GM21360 (cell line): ENCODE data around the gene NFXL1.
"Not testable (repeated sequence)": the region's sequence is repeated elsewhere in the genome, so short reads cannot be mapped to it uniquely, and the experiment has no call there.

Experiments
- ATAC-seq: cut with Tn5 transposase; IDR thresholded peaks from one replicate; pipeline ENCODE4 v1.9.1; 2021; ENCODE audit warnings: mild to moderate bottlenecking, moderate library complexity; ENCODE audit not compliant: unreplicated experiment

NFXL1 gene

DNA sequence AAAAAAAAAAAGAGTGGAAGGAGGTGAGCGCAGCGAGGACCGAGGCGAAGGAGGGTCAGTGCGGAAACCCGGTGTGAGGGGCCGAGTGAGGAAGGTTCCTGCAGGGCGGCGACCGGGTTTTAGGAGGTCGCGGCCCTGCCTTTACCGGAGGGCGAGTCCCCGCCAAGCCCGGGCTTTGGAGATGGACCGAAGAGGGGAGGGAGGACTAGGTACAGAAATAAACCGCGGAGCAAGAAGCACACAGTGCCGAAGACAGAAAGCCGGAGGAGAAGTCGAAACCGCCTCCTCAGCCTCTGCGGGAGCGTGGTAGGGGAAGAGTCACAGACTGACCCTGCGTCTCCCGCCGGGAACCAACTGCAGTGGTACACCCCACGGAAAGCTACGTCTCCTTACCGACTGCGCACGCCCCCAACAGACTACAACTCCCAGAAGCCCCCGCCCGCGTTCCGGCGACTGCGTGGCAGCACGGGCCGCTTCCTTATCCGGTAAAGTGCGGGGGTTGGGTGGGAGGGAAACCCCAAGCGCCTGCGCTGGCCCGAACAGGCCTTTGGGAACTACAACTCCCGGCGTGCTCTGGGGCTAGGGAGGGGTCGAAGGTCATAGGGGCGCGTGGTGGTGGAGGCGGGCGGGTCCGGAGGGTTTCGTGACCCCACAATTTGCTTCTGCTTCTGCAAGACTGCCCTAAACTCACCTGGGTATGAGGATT, at the start of gene NFXL1:
NFXL1 (minus strand) TSS at position 364 of the 706 bp plus-strand sequence. CDS start 380 bp downstream, outside the sequence.
- ATAC-seq: peak; percentile 96

DNA sequence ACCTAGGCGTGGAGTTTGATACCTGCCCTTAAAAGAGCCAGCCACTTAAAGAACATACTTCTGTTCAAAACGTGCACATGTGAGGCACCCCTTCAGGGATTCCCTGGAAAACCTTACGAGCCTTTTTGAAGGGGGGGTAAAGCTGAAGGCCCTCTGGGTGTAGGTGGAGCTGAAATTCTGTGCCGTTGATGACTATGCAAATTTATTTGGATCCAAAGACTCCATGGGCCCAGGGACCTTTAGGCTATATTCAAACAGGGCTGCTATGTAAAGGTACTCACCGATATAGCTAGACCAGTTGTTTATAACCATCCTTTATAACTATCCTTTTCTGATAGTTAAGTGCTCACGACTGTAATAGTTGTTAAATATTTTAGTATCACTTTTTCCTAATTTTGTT, 40.3 kb upstream of the NFXL1 start:
- ATAC-seq: no peak

DNA sequence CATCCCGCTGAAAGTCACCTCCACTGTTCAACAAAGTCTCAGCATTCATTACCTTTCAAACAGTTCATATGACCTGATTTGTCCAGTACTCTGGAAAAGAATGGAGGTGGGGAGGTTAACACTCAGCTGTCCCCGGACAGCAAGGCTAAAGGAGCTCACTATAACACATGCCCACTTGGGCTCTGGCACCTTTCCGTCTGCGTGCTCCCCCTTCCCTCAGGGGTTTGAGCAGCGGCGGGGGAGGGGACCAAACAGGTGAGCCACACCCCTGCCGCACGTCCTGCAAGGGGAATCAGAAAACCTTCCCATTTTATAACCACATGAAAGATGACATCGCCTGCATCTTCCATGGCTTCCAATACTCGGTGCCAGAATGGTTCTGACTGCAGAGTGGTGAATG, 39.9 kb upstream of the NFXL1 start:
- no peak for ATAC-seq

DNA sequence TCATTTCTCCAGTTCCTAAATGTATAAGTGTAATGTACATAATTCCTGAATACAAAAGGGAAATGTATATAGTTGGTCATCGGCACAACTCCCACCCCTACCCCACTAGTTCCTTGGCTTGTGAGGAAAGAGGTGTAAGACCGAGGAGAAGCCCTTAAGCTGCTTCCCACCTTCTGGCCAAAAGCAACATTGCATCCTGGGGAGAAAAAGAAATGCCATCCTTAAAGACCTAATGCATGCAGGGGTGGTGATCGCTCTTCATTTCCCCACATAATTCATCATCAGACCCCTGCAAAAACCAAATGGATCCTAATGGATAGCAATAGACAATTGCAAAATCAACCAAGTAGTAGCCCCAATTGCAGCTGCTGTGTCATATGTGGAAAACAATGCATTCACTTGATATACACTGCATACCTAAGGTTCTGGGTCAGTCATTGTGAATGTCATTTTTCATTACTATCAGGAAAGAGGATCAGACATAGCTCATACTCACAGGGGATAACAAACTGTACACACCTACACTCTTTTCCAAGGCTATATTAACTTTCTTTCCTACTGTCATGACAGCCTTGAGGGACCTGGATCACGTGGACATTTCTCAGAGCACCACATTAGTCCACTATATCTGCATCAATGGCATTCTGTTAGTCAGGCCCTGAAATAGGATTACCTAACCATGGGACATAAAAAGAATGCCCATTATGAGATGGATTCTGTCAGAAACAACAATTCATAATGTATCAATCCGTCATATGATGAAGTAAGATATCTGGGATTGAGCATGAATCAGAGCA, 31.7 kb upstream of the NFXL1 start:
- ATAC-seq: no peak

DNA sequence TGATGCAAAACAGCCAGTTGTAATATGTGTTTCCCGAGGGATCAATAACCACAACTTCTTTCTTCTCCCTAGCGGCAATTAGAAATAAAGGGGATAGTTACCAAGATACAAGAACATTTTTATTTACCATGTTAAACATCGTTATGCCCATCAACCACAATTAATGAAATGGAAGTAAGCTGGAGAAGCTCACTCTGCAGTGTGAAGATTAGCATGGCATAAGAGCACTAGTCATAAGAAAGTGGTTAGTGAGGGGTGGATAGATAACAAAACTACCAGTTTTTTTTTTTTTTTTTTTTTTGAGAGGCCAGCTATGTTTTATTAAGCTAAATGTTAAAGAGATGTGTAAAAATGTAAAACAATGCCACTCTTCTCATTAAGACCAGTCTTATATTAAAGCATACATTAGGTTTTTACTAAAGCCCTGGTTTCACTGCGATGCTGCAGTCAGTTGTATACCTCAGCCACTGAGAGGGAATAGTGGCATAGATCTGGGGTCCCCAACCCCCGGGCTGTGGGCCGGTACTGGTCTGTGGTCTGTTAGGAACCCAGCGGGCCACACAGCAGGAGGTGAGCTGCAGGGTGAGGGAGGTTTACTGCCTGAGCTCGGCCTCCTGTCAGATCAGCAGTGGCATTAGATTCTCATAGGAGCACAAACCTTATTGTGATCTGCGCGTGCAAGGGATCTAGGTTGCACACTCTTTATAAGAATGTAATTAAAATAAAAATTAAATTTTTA, 27.9 kb upstream of the NFXL1 start:
- ATAC-seq: no peak

DNA sequence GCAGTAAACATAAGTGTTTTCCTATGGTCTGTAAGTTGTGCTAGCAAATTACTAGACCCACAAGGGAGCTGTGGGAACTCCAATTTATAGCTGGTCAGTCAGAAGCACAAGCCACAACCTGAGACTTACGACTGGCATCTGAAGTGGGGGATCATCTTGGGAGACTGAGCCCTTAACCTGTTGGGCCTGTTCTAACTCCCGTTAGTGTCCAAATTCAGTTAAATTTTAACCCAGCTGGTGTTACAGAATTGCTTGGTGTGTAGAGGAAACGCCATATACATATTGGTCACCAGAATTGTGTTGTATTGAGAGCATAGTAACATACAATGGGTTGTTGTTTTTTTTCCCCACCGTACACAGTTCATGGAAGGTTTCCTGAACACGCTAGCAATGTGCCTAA, 25.1 kb upstream of the NFXL1 start:
- ATAC-seq: no peak

DNA sequence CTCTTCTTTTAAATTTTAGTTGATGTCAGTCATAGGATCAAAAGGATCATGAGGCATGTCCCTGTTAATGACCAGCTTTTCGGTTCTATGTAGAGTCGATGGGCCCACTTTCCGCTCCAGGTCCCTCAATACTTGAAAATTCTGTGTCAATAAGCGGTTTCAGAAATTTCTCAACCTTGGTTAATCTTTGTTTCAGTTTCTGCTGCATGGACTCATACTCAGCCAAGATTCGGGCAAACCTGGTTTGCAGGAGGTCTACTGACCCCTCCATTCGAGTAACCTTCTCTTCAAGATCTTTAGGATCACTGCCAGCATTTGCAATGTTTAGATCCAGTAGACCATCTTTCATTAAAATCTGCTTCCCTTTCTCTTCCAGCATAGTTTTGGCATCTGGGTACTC, 22.0 kb upstream of the NFXL1 start:
- no peak for ATAC-seq

DNA sequence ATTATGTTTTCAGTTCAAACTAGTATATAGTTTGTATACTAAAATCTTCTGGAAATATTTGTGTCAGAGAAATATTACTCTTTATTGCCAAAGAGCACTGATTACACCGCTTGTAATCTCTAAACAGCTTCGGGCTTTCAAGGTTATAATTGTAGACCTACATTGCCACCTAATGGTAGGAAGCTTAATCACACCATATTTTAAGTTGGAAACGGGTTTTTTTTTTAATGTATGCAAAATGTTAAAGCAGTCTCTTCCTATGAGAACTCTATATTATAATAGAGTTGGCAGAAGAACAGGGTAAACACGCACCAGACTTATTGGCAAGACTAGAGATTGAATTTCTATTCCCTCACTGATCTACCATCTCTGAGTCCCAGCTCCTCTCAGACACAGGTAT, 19.5 kb upstream of the NFXL1 start:
- ATAC-seq: peak; percentile 52

DNA sequence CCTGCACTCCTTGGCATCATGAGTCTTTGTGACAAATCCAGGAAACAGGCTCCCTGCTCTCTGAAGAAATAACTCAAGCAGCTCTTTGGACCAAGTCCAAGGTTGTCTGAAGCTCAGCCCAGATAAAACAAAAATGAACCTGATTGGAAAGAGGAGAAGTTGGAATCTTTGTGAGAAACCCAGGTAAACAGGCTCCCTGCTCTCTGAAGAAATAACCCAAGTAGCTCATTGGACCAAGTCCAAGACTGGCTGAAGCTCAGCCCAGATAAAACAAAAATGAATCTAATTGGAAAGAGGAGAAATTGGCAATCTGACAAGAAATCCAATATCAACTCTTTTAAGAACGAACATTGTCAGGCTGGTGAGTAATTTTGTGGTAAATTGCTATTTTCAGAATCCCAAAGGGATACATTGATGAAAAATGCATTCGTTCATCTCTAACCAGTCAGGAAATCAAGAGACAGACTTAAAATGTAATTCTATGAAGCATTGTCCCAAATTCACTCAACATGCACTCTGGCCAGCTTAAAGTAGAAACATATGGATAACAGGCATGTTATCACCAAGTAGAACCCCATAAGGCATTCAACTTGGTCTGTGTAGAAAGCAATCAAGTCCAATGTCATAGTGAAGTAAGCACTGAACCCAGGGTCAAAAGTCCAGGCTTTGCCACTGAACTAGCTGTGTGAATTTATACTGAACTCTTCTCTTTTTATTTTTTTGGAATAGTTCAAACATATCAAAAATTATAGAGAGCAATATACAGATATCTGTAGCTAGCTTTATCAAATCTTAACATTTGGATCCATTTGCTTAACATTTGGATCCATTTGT, 16.8 kb upstream of the NFXL1 start:
- no peak for ATAC-seq

DNA sequence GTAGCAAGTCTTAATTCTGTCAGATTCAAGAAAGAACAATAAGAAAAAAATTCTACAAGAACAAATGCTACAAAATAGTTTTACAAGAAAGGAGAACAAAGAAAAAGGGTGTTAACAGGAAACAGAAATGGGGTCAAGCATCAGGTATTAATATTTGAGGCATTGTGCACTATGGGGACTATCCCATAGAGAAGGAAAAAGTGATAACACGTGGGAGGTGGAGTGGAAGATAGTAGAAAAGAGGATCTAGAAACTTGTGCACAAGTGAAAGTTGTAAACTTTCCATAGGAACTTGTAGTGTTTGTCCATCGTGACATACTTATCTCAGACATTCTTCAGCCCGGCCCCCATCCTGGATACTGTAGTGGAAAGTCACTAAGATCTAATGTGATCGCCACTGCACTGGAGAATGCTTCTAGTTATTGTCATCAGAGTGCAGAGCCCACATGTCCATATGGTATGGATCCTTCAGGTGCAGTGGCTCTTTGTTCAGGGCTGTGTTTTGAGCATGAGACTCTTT, 15.4 kb upstream of the NFXL1 start:
- no peak for ATAC-seq

DNA sequence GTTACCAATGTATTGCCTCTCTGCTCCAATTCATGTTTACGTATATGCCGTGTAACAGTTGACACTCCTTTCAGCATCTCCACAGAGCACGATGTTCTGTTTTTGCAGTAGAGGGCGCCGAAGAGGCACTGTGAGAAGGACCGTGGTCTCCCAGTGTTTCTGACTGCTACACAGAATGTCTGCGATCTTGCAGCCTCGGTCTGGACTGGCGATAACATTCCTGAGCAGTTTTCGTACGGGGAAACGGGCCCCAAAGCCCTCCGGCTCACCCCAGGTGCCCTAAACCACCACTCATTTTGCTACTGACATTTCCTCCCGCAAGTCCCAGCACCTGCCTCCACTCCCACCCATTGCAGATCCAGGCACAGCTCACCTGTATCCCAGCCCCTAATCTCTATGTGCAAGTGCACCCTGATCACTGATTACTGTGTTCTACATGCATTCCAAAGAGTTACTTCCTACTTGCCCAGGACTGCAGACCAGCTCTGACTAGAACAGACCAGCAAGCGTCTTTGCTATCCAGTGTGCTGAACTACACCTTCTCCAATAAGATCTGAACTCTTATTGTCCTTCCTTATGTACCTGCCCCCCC, 12.4 kb upstream of the NFXL1 start:
- peak; percentile 91 for ATAC-seq

DNA sequence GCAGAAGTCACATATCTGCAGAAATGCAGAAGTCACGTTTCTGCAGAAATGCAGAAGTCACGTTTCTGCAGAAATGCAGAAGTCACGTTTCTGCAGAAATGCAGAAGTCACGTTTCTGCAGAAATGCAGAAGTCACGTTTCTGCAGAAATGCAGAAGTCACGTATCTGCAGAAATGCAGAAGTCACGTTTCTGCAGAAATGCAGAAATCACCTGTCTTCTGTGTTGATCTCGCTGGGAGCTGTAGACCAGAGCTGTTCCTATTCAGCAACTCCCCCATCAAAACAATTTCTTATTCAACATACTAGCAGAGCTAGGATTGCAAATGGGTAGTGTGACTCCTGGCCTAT, 8.9 kb upstream of the NFXL1 start:
- not testable (repeated sequence) for ATAC-seq

DNA sequence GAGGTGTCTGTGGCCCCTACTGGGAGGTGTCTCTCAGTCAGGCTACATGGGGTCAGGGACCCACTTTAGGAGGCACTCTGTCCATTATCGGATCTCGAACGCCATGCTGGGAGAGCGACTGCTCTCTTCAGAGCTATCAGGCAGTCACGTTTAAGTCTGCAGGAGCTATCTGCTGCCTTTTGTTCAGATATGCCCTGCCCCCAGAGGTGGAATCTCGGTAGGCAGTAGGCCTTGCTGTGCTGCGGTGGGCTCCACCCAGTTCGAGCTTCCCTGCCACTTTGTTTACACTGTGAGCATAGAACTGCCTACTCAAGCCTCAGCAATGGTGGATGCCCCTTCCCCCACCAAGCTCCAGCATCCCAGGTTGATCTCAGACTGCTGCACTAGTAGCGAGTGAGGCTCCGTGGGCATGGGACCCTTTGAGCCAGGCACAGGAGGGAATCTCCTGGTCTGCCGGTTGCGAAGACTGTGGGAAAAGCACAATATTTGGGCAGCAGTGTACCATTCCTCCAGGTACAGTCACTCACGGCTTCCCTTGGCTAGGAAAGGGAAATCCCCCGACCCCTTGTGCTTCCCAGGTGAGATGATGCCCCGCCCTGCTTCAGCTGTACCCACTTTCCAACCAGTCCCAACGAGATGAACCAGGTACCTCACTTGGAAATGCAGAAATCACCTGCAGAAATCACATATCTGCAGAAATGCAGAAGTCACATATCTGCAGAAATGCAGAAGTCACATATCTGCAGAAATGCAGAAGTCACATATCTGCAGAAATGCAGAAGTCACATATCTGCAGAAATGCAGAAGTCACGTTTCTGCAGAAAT, 8.3 kb upstream of the NFXL1 start:
- not testable (repeated sequence) for ATAC-seq

DNA sequence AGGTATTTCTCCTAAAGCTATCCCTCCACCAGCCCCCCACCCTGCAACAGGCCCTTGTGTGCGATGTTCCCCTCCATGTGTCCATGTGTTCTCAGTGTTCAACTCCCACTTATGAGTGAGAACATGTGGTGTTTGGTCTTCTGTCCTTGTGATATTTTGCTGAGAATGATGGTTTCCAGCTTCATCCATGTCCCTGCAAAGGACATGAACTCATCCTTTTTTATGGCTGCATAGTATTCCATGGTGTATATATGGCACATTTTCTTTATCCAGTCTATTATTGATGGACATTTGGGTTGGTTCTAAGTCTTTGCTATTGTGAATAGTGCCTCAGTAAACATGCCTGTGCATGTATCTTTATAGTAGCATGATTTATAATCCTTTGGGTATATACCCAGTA, 2.8 kb upstream of the NFXL1 start:
- not testable (repeated sequence) for ATAC-seq

DNA sequence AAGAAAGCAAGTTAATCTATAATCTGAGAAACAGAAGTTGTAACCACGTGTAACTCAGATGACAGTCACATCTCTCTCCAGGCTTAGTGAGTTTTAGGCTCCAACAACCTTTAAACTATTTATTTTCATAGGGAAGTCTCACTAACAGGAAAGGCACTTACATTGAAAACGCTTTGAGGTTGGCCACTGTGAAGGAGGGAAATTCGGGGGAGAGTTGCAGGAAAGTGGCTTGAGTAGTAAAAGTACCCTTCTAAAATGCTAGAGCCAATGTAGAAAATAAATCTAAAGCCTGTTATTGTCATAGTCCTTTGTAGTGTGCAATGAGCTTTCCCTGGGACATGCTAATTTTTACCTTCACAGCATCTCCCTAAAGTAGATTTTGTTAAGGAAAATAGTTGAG, 995 bp upstream of the NFXL1 start:
- no peak for ATAC-seq

DNA sequence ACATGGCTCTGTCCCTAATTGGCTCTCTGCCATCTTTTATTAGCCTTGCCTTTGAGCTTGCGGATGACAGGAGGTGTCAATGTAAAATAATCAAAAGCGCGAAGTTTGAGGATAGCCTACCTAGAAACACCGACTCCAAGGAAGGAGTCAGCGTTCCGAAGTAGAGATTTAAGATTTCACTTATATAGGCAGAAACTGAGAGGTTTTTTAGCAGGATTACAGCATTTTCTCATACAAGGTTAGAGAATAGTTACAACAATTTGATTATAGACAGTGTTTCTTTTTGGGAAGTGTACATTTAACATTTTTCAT, 499 bp upstream of the NFXL1 start:
- no peak for ATAC-seq

DNA sequence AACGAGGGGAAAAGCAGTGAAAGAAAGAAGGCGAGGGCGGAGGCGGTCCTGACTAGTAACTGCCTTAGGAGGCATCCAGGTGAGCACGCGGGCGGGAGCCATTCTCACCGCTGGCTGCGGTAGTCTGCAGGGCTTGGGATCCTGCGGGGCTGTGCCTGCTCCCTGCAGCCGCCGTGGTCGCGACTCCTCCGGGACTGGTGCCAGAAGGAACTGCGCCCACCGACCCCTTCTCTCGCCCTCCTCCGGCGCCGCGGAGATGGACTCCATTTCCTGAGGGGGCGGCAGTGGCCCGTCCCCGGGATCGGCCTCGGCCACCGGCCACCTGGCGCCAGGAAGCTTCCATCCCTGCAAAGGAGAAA, 543 bp downstream of the NFXL1 start:
- ATAC-seq: peak; percentile 26

DNA sequence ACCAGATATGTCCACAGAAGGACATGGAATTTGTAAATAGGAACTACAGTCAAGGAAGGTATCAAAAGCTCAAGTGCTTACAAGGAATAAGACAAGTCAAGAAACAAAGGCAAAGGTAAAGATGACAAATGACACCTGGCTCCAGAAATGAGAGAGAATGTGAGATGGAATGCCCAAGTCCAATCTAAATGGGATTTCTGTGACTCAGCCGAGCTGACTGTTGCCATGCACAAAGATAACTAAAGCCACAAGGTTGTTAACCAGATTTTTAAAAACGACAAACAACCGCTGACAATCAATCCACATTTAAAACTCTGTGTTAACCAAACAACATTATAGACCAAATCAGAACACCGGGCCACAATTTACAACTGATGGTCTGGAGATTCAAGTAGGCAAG, 1.1 kb downstream of the NFXL1 start:
- ATAC-seq: no peak

DNA sequence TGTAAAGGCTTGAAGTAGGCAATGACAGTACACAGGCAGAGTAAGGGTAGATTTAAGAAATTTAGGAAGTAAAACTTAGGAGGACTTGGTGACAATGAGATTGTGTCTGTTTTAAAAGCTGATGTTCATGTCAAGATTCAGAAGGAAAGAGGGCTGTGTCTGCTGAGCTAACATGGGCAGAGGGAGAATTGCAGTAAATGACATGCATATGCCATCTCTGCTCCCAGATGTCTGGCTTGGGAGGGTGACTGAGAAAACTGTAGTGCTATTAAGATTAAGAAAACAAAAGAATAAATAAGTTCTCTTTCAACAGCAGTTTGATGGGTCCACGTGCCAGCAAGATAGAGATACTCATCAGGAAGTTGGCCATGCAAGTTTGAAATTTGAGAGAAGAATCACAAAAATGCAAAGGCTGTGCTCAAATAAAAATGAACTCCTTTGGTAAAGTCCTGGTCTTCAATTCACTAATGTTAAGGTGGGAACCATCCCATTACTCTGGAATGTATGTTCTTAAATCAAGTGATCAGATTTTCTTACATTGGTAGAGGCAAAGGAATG, 7.2 kb downstream of the NFXL1 start:
- no peak for ATAC-seq
